ENCODE results near the gene MDM4.

Gene MDM4

GRCh38 chr1:204602111-204602579, 85.9 kb downstream of the MDM4 start:
- FAIRE-seq (no peak), DNase-seq (ENCODE audit: insufficient read length, low spot score) (no peak)

GRCh38 chr1:204602871-204603542, 86.8 kb downstream of the MDM4 start:
- DNase-seq (ENCODE audit: insufficient read length, low spot score) (no peak), FAIRE-seq (no peak)
- TF ChIP-seq CTCF (IDR thresholded peaks at IDR 0.05; ENCODE audit: insufficient read depth, missing control alignments), result no peak

More at GRCh38 chr1:204602111-204602579, 85.9 kb downstream of the MDM4 start:
- TF ChIP-seq CTCF (IDR thresholded peaks at IDR 0.05; ENCODE audit: insufficient read depth, missing control alignments), result no peak

GRCh38 chr1:204605791-204606190, 89.6 kb downstream of the MDM4 start:
- TF ChIP-seq CTCF (IDR thresholded peaks at IDR 0.05; ENCODE audit: insufficient read depth, missing control alignments), result no peak
- DNase-seq (ENCODE audit: insufficient read length, low spot score) (no peak), FAIRE-seq (no peak)

Measured in D721Med (cell line).